Measurements from ENCODE around the gene OR2AT4. TPM values are rescaled to one million over a fixed set of nuclear protein-coding genes. Genes with fewer than 3 reads are reported as not detected.
"Not testable (repeated sequence)": the region's sequence is repeated elsewhere in the genome, so short reads cannot be mapped to it uniquely, and the experiment has no call there.

Gene OR2AT4
- total and polyA plus RNA-seq, 2 of the 8 experiments (the other 6 are each of a cell fraction or from before 2014, with no cell fraction given): not detected

DNA sequence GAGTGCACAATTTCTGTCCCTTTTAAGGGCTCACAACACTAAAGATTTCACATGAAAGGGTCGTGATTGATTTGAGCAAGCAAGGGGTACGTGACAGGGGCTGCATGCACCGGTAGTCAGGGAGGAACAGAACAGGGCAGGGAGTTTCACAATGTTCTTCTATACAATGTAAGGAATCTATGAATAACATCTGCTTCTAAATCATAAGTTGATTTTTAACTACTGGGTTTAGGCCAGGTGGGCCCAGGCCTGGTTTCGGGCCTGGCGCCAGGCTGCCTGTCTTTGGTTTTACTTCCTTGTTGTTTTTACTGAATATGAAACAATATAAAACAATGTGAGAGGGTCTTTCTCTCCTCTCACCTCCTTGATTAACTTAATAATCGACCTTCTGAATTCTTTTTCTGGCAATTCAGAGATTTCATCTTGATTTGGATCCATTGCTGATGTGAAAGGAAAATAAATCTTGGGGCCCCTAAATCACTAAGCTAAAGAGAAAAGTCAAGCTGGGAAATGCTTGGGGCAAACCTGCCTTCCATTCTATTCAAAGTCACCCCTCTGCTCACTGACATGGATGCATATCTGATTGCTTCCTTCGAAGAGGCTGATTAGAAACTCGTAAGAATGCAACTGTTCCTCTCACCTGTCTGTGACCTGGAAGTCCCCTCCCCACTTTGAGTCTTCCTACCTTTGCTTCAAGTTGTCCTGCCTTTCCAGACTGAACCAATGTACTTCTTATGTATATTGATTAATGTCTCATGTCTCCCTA lies 47.0 kb downstream of the OR2AT4 start:
- H3K4ac ChIP-seq (replicated peaks; ENCODE audit: insufficient read length, low read depth, low read length); H2BK5ac ChIP-seq (ENCODE audit: low read depth, low read length); H4K5ac ChIP-seq (ENCODE audit: insufficient read length, low read depth, low read length); H2BK120ac ChIP-seq (replicated peaks; ENCODE audit: low read depth, low read length); H2BK12ac ChIP-seq (ENCODE audit: low read depth, low read length); H3K4me3 ChIP-seq (ENCODE audit: extremely low read depth in 1 of 4, insufficient read depth in 2 of 4, low read depth in 3 of 4, low read length in 4 of 4); H2AK5ac ChIP-seq (ENCODE audit: low read depth, low read length); H3K23ac ChIP-seq (ENCODE audit: insufficient read length); H2AFZ ChIP-seq (ENCODE audit: low read length); H4K8ac ChIP-seq (ENCODE audit: extremely low read depth, insufficient read depth, low read length); H3K14ac ChIP-seq (ENCODE audit: insufficient read length); H3K27ac ChIP-seq (ENCODE audit: low read depth, low read length); FAIRE-seq; H3K23me2 ChIP-seq (ENCODE audit: low read depth, low read length); H3K4me2 ChIP-seq (ENCODE audit: insufficient read depth in 1 of 2, low read depth in 2 of 2, low read length in 2 of 2); H3K4me1 ChIP-seq (replicated peaks in 1 of 4; ENCODE audit: control insufficient read depth in 3 of 4, insufficient read depth in 4 of 4, low read length in 3 of 4); H3K18ac ChIP-seq (ENCODE audit: extremely low read depth, low read length); H3K79me1 ChIP-seq (ENCODE audit: low read depth, low read length); H4K20me1 ChIP-seq (replicated peaks in 1 of 2; ENCODE audit: control insufficient read depth in 1 of 2, insufficient read depth in 2 of 2, low read length in 2 of 2); POLR2A ChIA-PET (ENCODE audit: partially characterized antibody); H3K36me3 ChIP-seq (ENCODE audit: control insufficient read depth in 2 of 4, insufficient read depth in 4 of 4, low read length in 3 of 4); H3K9ac ChIP-seq (replicated peaks in 1 of 4; ENCODE audit: extremely low read depth in 1 of 4, low read depth in 3 of 4, low read length in 3 of 4); H3K79me2 ChIP-seq (ENCODE audit: control insufficient read depth in 1 of 2, insufficient read depth in 2 of 2, low read length in 2 of 2); H2BK20ac ChIP-seq (ENCODE audit: low read length); H4K91ac ChIP-seq (replicated peaks; ENCODE audit: insufficient read length, low read length); H3K56ac ChIP-seq (replicated peaks; ENCODE audit: insufficient read length, low read depth, low read length); H3K27me3 ChIP-seq (replicated peaks in 1 of 4; ENCODE audit: control insufficient read depth in 3 of 4, extremely low read depth in 1 of 4, insufficient read depth in 3 of 4, low read length in 3 of 4); H2BK15ac ChIP-seq (ENCODE audit: low read length): not testable (repeated sequence)
- CTCF ChIA-PET (ENCODE audit: partially characterized antibody): interaction anchor here (1.1 kb wide), 1 partner anchor 91 kb away, joined by 3 read pairs; no protein-coding TSS in a partner anchor
- peaks cover 8 to 12% of the 10 kb centered on the region in 2 experiments; a peak in 2 of 4 replicates for H3K9me3 ChIP-seq (ENCODE audit: insufficient read depth in 2 of 2, low read depth in 1 of 2, low read length in 1 of 2)
- peak in 1 of 2 experiments; percentile 10 for DNase-seq (ENCODE audit: low read depth in 1 of 2, low spot score in 2 of 2)
- WGBS, 2 experiments (ENCODE audit: extremely low coverage in 1 of 2, insufficient coverage in 1 of 2, insufficient read length in 1 of 2, insufficient replicate concordance in 2 of 2, low coverage in 1 of 2, low lambda C conversion rate in 2 of 2, missing lambda C conversion rate in 1 of 2): 86% methylated on average over 8 of the region's 8 CpGs; no CpG with 5 or more reads in 1 of the 2 experiments
